Stimulated activated CD4-positive, alpha-beta T cell treated with anti-CD3 and anti-CD28 coated beads, Interleukin-1b, Interleukin-23, amount 100 ng/mL, for 48 hours (primary cell): ENCODE measurements around the gene PRSS38.
A peak's percentile ranks its signal among the peaks of the same experiment; 100 is the strongest.

Experiments
- DNase-seq: peaks from one replicate; pipeline ENCODE4 v3.0.0-alpha.2; 2020

The PRSS38 gene

DNA sequence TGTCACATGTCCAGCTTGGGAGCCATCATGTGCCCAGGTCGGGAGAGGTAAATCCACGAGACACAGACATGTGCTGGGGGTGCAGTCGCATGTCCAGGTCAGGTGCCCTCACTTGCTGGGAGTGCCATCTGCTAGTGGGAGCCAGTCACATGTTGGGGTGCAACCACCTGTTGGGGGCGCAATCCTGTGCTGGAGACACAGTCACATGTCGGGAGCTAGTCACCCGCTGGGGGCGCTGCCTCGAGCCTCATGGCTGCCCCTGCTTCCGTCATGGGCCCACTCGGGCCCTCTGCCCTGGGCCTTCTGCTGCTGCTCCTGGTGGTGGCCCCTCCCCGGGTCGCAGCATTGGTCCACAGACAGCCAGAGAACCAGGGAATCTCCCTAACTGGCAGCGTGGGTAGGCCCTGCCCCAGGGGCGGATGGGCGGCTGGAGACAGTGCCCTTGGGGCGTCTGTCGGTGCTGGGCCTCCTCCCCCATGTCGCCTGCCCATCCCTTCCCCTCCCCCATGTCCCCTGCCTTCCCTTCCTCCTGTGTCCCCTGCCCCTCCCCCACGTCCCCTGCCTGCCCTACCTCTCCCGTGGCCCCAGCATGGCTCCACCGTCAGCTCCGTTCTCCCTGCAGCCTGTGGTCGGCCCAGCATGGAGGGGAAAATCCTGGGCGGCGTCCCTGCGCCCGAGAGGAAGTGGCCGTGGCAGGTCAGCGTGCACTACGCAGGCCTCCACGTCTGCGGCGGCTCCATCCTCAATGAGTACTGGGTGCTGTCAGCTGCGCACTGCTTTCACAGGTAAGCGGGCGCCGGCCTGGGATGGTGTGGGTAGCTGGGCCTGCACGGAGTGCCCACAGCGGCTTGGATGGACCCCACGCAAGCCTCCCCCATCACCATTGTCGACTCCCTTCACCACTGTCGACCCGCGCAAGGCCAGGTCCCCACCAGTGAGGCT is at the start of gene PRSS38:
Gene PRSS38 (plus strand): TSS at position 208 of the 942 bp plus-strand sequence. CDS start 42 bp downstream, at position 250.
- DNase-seq, result no peak

GRCh38 chr1:227766015-227766634 is 49.4 kb upstream of the PRSS38 start:
- DNase-seq, result peak; percentile 72

- no peak for DNase-seq
Observed at GRCh38 chr1:227766653-227767277, 48.7 kb upstream of the PRSS38 start.

DNA sequence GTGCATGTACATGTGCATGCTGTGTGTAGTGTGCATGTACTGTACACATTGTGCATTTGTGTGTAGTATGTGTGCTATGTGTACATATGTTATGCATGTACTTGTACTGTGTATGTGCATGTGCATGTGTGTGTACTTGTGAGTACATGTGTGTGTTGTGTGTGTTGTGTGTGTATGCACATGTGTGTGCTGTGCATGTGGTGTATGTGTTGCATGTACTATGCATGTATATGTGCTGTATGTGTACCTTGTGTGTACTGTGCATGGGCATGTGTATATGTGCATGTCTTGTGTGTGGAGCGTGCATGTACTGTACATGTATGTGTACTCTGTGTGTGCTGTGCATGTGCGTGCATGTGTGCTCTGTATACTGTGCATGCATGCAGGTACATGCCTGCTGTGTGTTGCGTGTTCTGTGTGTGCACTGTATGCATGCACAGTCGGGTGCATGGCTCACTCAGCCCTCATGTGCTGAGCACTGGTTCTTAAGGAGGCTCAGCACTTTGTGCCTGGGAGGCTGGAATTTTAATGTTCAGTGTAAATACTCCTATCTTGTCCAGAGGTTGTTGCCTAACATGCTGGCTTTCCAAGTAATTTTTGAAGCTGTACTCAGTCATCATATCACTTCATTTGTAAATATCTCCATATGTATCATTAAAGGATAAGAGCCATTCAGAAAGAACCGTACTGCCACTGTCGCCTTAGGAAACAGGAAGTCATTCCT is 47.9 kb upstream of the PRSS38 start:
- no peak for DNase-seq

DNA sequence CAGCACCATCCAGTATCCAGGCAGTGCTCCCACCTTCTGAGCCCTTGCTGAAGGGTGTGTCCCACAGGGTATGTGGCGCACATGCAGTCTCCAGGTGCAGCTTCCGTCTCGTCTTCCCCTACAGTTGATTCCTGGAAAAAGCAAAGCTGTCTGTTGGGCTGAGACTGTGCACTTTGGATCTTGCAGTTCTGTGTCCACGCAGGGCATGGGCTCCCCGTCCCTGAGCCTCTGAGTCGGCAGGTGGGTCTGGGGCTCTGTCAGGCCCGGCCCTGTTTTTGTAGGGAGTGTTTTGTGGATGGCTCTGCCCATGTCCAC is 47.4 kb upstream of the PRSS38 start:
- DNase-seq, result no peak

- DNase-seq, result no peak
Observed at GRCh38 chr1:227768640-227769039, 46.8 kb upstream of the PRSS38 start.

- DNase-seq, result no peak
Observed at GRCh38 chr1:227769047-227769935, 46.2 kb upstream of the PRSS38 start.

GRCh38 chr1:227769936-227770494 is 45.5 kb upstream of the PRSS38 start:
- DNase-seq, result no peak

DNA sequence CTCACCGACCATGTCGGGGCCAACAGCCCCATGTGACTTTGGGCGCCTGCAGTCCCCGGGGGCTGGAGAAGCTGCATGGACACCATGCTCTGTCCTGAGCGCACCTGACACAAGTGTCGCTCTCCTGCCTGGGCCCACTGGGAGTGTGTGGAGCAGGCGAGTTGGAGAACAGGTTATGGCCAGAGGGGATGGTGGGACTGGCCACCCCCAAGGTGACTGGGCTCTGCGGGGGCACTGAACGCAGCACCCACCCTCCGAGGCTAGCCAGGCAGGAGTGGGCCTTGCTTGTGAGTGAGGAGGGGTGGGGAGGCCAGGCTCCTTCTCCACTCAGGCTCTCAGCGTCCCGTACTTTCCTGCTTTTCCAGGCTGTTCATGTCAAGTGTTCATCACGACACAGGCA is 44.7 kb upstream of the PRSS38 start:
- DNase-seq, result no peak

DNA sequence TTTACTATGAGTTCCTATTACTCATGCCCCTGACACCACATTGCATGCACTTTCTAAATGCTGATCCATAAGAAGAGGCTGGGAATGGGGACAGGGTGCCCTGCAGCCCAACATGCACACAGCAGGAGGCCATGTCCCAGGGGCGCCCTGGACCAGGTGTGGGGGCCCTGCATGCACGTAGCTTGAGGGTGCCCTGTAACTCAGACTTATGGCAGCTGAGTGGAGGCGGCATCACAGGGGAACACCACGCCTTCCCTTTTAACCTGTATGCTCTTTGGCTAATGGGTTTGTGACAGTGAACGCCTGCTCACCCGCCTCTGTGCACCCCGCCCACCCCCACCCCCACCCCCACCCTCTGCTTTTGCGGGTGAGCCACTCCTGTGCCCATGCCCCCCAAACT is 44.1 kb upstream of the PRSS38 start:
- no peak for DNase-seq

GRCh38 chr1:227771771-227772170 is 43.7 kb upstream of the PRSS38 start:
- DNase-seq, result no peak

- no peak for DNase-seq
Observed at GRCh38 chr1:227773558-227773957, 41.9 kb upstream of the PRSS38 start.

GRCh38 chr1:227774051-227774731 is 41.3 kb upstream of the PRSS38 start:
- no peak for DNase-seq

- no peak for DNase-seq
Observed at GRCh38 chr1:227774821-227775661, 40.4 kb upstream of the PRSS38 start.

DNA sequence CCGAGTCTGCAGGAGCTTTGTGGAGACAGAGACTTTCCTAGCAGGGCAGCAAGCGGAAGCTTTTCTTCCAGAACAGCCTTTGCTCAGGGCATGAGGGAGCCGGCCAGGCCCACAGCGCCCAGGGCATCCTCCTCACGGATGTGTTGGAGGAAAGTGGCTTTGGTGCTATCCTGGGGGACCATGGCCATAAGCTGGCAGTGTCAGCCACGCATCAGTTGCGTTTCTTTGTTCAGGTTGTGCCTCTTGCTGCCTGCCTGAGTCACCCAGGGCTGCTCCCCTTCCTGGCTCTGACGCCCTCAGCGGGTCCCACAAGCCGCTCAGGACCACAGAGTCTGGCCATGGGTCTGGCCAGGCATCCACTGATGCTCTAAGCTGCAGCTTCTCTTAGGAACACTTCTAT is 39.6 kb upstream of the PRSS38 start:
- DNase-seq, result no peak

DNA sequence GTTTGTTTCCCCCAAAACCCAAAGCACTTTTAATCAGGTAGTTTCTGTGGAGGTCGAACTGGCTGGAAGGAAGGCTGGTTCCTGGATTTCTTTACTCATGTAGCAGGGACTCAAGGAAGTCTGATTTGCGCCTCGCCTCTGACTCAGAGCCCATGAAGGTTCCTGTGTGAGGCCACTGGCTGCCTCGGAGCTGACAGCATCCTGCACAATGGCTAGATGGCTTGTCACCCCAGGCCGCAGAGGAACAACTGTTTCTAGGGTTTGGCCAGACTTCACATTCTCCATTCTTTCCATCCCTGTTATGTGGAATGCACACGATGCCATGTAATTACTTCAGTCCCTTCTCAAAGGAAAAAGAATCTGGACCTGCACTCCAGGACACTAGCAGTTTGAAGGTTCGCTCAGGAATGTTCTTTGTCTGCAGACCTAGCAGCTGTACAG is 39.1 kb upstream of the PRSS38 start:
- DNase-seq, result no peak

GRCh38 chr1:227777156-227777555 is 38.3 kb upstream of the PRSS38 start:
- DNase-seq, result no peak

DNA sequence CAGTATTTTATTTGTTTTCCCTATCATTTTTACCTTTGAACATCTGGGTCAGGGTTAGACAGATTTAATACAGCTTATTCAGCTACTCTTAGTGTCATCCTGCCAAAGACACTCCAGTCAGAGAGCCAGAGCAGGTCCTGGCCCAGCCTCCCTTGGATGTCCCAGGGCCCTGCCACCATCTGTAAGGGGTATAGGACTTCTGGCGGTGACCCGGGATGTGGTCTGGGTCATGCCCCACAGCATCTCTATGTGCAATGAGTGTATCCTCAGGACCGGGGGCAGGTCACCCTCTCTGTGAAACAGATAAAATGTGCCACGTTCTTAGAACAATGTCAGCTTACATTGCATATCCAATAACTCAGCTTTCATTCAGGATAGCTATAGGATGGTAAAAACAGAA is 37.8 kb upstream of the PRSS38 start:
- no peak for DNase-seq

DNA sequence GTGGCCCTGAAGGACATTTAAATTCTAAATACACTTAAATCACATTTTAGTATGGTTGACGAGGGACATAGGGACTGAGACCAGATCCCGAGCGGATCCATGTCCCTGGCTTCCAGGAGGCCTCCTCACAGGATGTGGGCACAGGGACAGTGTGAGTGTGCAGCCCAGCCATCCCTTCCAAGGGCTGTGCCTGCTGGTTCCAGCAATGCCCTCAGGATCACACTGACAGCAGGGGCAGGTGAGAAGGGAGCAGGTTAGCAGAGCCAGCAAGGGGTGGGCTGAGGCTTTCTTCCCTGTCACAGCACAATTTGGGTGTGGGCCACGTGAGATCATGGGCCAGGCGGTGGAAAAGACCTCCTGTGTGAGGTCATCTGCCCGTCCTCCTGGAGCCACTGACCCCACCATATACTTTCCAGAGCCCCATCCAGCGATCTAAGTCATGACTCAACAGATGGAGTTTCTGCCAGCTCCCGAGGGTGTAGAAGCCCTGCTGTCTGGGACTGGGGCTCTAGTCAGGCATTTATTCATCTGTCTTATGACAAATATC is 37.0 kb upstream of the PRSS38 start:
- no peak for DNase-seq

GRCh38 chr1:227779021-227779441 is 36.4 kb upstream of the PRSS38 start:
- DNase-seq, result no peak
